22Rv1 (cell line): ENCODE measurements around the gene PPP1R1B.
A peak's percentile ranks its signal among the peaks of the same experiment; 100 is the strongest.

Source experiments
- H3K27ac ChIP-seq: fragments of 450-650 bp; 2 replicates; pipeline ENCODE4 v1.5.1; 2017
- ZFX ChIP-seq: fragments of 450-650 bp; IDR thresholded peaks from 2 replicates; pipeline ENCODE4 v1.6.1; 2017; ENCODE audit warnings: antibody characterized with exemption, borderline replicate concordance
- TF ChIP-seq, protein P1 (sequence below): fragments of 450-650 bp; IDR thresholded peaks from 2 replicates; pipeline ENCODE4 v1.5.1; 2017; ENCODE audit warnings: mild to moderate bottlenecking

The PPP1R1B gene

DNA sequence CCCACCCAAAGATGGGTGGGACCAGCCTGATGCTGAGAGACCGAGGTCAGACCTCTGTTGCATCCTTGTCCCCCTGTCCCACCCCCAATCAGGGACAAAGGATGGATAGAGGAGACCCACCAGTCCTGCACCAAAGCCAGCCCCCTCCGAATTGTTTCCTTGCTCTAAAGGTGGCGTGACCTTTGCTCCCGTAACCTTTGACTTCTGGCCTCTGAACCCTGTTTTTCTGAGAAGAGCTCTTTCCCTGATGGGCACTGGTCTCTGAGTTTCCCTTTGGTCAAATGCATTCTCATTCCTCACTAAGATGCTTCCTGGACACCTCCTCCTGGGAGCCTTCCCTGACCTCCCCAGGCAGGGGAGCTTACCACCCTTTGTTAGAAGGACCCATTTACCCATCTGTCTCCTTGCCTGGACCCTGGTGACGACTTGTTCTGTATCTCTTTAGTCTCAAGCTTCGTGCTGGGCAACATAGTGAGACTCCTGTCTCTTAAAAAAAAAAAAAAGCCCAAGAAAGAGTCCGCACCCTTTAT, 13.8 kb upstream of the PPP1R1B start:
- TF ChIP-seq, protein P1, sequence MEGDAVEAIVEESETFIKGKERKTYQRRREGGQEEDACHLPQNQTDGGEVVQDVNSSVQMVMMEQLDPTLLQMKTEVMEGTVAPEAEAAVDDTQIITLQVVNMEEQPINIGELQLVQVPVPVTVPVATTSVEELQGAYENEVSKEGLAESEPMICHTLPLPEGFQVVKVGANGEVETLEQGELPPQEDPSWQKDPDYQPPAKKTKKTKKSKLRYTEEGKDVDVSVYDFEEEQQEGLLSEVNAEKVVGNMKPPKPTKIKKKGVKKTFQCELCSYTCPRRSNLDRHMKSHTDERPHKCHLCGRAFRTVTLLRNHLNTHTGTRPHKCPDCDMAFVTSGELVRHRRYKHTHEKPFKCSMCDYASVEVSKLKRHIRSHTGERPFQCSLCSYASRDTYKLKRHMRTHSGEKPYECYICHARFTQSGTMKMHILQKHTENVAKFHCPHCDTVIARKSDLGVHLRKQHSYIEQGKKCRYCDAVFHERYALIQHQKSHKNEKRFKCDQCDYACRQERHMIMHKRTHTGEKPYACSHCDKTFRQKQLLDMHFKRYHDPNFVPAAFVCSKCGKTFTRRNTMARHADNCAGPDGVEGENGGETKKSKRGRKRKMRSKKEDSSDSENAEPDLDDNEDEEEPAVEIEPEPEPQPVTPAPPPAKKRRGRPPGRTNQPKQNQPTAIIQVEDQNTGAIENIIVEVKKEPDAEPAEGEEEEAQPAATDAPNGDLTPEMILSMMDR = no peak
- no peak for TF ChIP-seq ZFX

DNA sequence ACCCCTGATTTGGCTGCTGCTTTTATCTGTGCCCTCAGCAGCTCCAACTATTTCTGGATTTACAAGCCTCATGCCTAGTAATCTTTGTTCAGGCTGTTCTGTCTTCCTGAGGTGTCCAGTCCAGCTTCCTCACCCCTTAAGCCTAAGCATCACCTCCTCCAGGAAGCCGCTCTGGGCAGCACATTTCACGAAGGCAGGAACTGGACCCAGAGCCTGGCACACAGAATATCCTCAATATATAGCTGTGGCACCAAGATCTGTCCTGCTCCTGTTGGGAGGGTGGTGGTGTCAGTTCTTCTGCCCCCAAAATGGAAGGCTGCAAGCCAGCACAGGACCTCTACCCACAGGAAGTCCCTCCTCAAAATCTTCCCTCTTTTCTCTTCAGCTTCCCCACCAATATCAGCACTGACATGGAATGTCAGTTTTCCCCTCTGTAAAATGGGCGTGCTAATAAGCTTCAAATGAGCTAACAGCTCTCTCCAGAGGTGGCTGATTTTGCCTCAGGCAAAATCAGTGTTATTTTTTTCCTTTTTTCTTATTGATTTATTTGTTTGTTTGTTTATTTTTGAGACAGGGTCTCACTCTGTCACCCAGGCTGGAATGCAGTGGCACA, 12.1 kb upstream of the PPP1R1B start:
- no peak for TF ChIP-seq ZFX
- TF ChIP-seq, protein P1 = no peak
- H3K27ac ChIP-seq = no peak overlapping the region

More for the DNA sequence above, 13.8 kb upstream of the PPP1R1B start:
- H3K27ac ChIP-seq = no peak overlapping the region

DNA sequence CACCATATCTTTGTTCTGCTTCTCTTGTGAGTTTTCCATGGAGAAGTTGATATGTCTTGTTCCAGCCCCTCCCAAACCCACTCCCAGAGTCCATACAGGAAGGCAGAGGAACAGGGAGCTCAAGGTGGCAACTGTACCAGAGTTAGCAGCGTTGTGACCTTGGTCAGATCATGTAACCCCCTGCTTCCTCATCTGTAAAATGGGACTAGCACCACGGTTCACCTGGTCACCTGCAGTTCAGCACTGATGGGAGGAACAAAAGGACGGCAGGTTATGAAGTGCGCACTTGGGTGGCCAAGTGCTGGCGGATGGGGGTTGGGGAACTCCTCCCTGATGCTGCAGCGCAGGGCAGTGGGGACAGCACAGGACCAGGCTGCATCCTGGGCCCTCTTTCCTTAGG, 11.3 kb upstream of the PPP1R1B start:
- TF ChIP-seq ZFX = no peak
- TF ChIP-seq, protein P1 = no peak
- H3K27ac ChIP-seq = no peak overlapping the region

DNA sequence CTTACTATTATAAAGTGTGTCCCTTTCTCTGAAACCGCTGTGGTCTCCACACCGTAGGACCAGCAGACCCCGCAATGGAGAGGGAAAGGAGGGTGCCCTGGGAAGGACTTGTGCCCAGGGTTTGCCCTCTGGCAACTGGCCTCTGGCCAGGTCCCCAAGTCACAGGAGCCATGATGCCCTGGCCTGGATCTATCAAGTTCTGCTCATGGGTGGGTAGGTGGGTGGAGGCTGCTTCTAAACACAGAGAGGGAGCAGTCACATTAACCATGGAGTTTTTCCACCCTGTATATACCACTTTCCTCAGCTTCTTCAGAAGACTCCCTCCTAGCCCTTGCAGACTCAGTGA, 9.7 kb upstream of the PPP1R1B start:
- TF ChIP-seq, protein P1 = no peak
- TF ChIP-seq ZFX = no peak
- H3K27ac ChIP-seq = no peak overlapping the region

DNA sequence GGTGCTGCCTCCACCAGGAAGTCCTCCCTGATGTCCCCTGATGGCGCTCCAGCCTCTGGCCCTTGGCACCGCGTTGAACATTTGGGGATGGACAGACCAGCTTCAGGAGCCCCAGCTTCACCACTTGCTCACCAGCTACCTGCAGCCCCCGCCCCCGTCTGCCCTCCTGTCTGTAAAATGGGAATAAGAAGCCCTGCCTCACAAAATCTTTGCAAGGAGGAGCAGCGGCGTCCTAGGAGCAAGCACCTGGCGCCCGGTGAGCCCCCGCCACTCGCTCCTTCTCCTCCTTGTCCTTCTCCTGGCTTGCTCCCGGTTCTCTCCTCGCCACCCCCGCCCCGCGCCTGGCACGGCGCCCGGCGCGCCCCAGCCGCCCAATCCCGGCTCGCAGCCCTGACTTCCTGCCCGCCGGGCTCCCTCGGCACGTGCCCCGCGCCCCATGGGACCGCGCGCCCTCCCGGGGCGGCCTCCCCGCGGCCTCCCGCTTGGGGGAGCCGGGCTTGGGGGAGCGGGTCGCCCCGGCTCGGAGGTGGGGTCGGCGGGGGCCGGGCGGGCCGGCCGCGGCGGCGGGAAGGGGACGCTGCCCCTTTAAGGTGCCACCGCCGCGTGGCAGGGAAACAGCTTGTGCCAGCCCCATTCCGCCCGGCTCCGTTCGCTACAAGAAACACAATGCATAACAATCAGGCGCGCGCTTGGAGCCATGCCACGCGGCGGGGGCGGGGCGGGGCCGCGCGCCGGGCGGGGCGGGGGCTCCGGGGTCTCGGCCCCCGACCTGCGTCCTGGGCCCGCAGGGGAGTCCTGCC, 9.1 kb upstream of the PPP1R1B start:
- TF ChIP-seq, protein P1 = no peak
- TF ChIP-seq ZFX = no peak
- H3K27ac ChIP-seq = peak overlapping the region; percentile 70

DNA sequence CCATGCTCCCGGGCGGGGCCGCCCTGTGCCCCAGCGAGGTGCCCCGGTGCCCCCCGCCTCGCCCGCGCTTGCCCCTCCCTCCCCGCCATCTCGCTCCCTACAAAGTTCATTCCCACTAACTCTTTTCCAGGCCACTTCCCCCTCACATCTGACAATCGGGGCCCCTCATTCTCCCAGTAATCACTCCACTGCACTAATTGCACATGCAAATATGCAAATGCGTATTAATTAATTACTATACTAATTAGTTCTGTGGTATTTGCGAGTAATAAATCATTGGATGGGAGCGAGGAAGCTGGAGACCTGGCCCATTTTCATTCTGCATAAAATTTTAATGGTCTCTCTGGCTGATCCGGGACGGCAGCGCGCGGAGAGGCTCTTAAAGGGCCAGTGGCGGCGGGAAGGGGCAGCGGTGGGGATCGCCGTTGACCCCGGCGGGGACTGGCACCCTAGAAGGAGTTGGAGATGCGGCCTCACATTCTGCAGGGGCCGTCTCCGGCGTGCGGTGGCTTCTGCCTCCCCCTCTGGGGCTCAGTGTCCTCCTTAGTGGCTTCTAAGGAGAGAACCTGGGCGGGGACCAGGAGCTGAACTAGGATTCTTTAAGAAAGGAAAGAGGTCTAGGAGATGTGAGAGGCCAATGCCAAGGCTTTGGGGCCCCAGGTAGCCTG, 8.4 kb upstream of the PPP1R1B start:
- peak overlapping the region; percentile 70 for H3K27ac ChIP-seq
- no peak for TF ChIP-seq ZFX
- TF ChIP-seq, protein P1 = no peak
